PFSK-1 (cell line): ENCODE data around the gene ENC1.

ENCODE experiments used
- FOXP2 ChIP-seq: optimal IDR thresholded peaks from 2 replicates; pipeline ENCODE3; 2011; ENCODE audit warnings: borderline replicate concordance, control low read depth, inconsistent platforms; ENCODE audit not compliant: insufficient read depth; ENCODE audit errors: extremely low read length, extremely low read depth
- POLR2AphosphoS5 ChIP-seq: IDR thresholded peaks from 2 replicates; pipeline ENCODE4 v1.6.1; 2012; ENCODE audit warnings: low read depth, mild to moderate bottlenecking, control low read depth, low read length, moderate library complexity
- SIN3A ChIP-seq: IDR thresholded peaks from 2 replicates; pipeline ENCODE4 v1.6.1; 2012; ENCODE audit warnings: mild to moderate bottlenecking, low read length, moderate library complexity, borderline replicate concordance; ENCODE audit not compliant: insufficient read depth
- TAF1 ChIP-seq: IDR thresholded peaks from 2 replicates; pipeline ENCODE4 v1.6.1; 2012; ENCODE audit warnings: low read length, control low read depth, borderline replicate concordance; ENCODE audit not compliant: insufficient read depth
- TF ChIP-seq, protein P1 (sequence below), 2 experiments: IDR thresholded peaks; 2 replicates each; pipeline versions ENCODE4 v1.6.1 to v1.8.0; 2011 to 2012; ENCODE audit warnings: low read depth in 2 of 2, low read length in 2 of 2, control low read depth in 1 of 2, inconsistent platforms in 1 of 2, mild to moderate bottlenecking in 1 of 2, moderate library complexity in 1 of 2; ENCODE audit not compliant: insufficient read depth in 1 of 2

The ENC1 gene

DNA sequence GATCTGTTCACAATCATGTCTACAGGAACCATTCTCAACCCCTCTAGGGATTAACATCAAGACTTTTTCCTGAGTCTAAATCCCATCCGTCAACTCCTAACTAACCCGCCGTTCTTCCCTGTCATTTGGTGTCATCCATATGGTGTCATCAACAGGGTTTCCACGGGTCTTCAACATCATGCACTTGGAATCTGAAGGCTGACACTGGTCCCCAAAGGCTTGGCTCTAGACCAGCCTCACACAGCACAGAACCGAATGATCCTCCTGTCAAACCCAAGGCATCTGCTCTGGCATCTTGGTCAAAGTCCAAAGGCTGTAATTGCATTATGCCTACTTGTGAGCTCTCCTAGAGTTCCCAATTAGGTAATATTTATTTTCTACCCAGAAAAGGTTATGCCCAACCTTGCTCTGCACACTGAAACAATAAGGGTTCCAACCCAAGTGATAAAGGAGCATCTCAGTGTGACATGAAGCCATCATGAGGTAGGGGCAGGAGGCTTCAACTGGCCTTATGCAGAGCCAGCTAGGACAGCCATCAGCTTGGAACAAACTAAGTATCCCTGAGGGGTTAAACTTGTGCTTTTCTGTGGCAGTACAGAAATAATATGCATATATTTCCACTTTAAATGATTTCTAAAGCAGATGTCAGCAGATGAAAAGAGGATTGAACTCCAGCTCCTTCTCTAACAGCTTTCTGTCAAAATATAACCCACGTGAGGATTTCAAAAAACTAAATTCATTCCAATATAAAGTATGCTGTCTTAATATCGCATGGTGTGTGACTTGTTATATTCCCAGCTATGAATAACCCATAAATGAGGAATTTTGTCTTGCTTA lies 13.9 kb downstream of the ENC1 start:
- TF ChIP-seq TAF1: no peak
- no peak for TF ChIP-seq SIN3A
- TF ChIP-seq, protein P1, sequence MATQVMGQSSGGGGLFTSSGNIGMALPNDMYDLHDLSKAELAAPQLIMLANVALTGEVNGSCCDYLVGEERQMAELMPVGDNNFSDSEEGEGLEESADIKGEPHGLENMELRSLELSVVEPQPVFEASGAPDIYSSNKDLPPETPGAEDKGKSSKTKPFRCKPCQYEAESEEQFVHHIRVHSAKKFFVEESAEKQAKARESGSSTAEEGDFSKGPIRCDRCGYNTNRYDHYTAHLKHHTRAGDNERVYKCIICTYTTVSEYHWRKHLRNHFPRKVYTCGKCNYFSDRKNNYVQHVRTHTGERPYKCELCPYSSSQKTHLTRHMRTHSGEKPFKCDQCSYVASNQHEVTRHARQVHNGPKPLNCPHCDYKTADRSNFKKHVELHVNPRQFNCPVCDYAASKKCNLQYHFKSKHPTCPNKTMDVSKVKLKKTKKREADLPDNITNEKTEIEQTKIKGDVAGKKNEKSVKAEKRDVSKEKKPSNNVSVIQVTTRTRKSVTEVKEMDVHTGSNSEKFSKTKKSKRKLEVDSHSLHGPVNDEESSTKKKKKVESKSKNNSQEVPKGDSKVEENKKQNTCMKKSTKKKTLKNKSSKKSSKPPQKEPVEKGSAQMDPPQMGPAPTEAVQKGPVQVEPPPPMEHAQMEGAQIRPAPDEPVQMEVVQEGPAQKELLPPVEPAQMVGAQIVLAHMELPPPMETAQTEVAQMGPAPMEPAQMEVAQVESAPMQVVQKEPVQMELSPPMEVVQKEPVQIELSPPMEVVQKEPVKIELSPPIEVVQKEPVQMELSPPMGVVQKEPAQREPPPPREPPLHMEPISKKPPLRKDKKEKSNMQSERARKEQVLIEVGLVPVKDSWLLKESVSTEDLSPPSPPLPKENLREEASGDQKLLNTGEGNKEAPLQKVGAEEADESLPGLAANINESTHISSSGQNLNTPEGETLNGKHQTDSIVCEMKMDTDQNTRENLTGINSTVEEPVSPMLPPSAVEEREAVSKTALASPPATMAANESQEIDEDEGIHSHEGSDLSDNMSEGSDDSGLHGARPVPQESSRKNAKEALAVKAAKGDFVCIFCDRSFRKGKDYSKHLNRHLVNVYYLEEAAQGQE (IDR thresholded peaks at IDR 0.05; ENCODE audit: insufficient read depth in 1 of 2, low read depth in 2 of 2, low read length in 2 of 2): no peak
- TF ChIP-seq POLR2AphosphoS5: no peak
- no peak for TF ChIP-seq FOXP2

DNA sequence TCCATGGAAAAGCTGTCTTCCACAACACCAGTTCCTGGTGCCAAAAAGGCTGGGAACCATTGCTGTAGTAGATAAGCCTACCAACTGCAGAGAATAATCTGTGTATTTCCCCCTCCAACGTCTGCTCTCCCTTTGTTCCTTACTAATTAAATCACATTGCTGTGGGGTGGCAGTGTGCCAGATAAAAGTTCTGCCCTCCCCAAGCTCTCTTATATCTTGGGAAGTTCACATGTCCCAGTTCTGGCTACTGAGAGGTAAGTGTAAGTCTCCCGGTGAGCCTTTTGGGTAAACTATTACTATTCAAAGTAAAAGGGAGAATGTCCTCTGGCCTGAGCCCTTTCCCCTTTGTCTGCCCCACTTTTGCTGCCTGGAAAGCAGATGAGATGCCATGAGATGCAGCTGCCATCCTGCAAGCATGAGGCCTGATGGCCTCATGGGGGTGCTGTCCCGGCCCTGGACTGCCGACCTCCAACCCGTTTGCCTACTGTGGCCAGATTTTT lies 14.7 kb downstream of the ENC1 start:
- TF ChIP-seq TAF1: no peak
- TF ChIP-seq FOXP2: no peak
- no peak for TF ChIP-seq POLR2AphosphoS5
- TF ChIP-seq, protein P1 (IDR thresholded peaks at IDR 0.05; ENCODE audit: insufficient read depth in 1 of 2, low read depth in 2 of 2, low read length in 2 of 2): no peak
- TF ChIP-seq SIN3A: no peak

DNA sequence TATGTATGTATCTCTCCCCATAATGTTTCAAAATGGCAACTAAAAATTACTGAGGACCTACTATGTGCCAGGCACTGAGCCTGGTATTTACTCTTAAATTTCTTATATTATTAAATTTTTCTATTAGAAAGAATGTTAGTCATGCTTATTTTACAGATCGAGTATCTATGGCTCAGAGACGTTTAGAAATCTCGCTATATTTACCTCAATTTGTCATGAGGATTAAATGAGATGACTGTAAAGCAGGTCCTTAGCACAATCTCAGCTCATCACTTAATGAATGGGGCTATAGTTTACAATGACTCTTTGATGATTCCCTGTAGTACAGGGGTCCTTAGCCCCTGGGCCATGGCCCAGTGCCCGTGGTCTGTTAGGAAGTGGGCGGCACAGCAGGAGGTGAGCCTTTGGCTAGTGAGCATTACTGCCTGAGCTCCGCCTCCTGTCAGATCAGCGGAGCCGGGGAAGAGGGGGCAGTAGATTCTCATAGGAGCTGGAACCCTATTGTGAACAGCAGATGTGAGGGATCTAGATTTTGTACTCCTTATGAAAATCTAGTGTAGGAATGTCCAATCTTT lies 15.5 kb downstream of the ENC1 start:
- TF ChIP-seq SIN3A (no peak), TAF1 (no peak)
- TF ChIP-seq, protein P1 (IDR thresholded peaks at IDR 0.05; ENCODE audit: insufficient read depth in 1 of 2, low read depth in 2 of 2, low read length in 2 of 2): no peak

DNA sequence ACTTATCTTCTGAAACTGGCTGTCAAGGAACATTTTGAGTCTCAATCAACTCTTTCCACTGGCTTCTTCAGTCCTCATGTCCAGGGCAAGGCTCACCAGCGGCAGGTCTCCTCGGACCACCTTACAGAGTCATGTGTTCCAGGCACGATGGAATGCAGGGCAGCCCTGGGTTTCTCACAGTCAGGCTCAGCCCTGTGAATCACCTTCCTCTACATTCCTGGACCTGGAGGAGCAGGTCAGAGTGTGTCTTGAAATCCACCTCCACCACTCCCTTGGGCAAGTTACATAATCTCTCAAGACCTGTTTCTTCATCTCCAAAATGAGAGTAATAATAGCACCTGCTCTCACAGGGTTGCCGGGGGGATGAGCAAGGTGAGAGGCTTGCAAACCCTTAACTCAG lies 16.0 kb downstream of the ENC1 start:
- TF ChIP-seq SIN3A (no peak), TAF1 (no peak), FOXP2 (no peak), POLR2AphosphoS5 (no peak)

DNA sequence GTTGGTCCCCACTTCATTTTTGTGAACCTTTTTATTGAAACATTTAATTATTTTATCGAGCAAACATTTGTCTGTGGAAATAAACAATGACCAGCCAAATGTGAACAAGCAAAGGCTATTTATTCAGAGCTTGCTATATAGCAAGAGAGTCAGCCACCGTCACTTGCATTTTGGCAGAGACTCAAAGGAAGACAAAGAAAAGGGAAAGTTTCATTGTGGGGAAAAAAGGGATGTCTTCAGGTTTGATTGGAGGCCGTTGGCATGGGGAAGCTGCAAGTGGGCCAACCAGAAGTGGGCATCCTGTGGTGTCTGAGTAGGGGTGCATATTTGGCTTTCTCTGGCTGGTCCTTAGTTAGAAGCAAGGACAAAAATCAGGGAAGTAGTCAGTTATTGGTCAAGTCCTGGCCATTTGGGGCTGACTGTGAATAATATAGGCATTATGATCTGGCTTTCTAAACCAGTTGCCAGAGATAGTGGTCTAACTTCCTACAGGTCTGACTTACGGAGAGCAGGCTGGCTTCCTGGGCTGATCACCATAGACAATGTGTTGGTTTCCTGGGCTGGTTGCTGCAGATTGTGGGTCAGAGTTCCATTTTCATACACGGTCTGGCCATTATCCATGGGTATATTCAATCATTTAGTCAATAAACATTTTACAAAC lies 16.6 kb downstream of the ENC1 start:
- TF ChIP-seq, protein P1 (IDR thresholded peaks at IDR 0.05; ENCODE audit: insufficient read depth in 1 of 2, low read depth in 2 of 2, low read length in 2 of 2): no peak
- no peak for TF ChIP-seq POLR2AphosphoS5
- no peak for TF ChIP-seq TAF1
- no peak for TF ChIP-seq FOXP2
- no peak for TF ChIP-seq SIN3A
